ENCODE data around the gene MROH9. TPM values are rescaled to one million over a fixed set of nuclear protein-coding genes. Genes with fewer than 3 reads are reported as not detected.

MROH9 gene
- total RNA-seq, 1 donor from 2014 or later, result 1.2 TPM

GRCh38 chr1:170993717-170994116 lies 58.4 kb downstream of the MROH9 start:
- ATAC-seq, result no peak
- no peak for DNase-seq
- Histone ChIP-seq H3K9me3 (no peaks in the 10 kb centered on the region), H3K27me3 (ENCODE audit: low read depth) (no peaks in the 10 kb centered on the region), H3K27ac (no peak overlapping the region), H3K4me3 (no peak overlapping the region), H3K36me3 (no peaks in the 10 kb centered on the region), H3K4me1 (no peaks in the 10 kb centered on the region)
- no peak for TF ChIP-seq CTCF (IDR thresholded peaks at IDR 0.05)
- intact Hi-C loops (cut with DNase I), result no loop called here

- no peak overlapping the region for H3K4me3 ChIP-seq
- no peak overlapping the region for H3K27ac ChIP-seq
- H3K4me1 ChIP-seq, result no peaks in the 10 kb centered on the region
- DNase-seq (no peak), ATAC-seq (no peak)
- no peaks in the 10 kb centered on the region for H3K9me3 ChIP-seq
- intact Hi-C loops (cut with DNase I), result no loop called here
- H3K27me3 ChIP-seq (ENCODE audit: low read depth), result no peaks in the 10 kb centered on the region
- TF ChIP-seq CTCF (IDR thresholded peaks at IDR 0.05), result no peak
- no peaks in the 10 kb centered on the region for H3K36me3 ChIP-seq
Measured at GRCh38 chr1:171014880-171015279, 79.5 kb downstream of the MROH9 start.

GRCh38 chr1:171017426-171017825 lies 82.1 kb downstream of the MROH9 start:
- Histone ChIP-seq H3K4me1 (no peaks in the 10 kb centered on the region), H3K9me3 (no peaks in the 10 kb centered on the region), H3K27me3 (ENCODE audit: low read depth) (no peaks in the 10 kb centered on the region), H3K4me3 (no peak overlapping the region), H3K27ac (no peak overlapping the region), H3K36me3 (no peaks in the 10 kb centered on the region)
- no peak for TF ChIP-seq CTCF (IDR thresholded peaks at IDR 0.05)
- DNase-seq (no peak), ATAC-seq (no peak)
- intact Hi-C loops (cut with DNase I), result no loop called here

- DNase-seq, result no peak
- no peaks in the 10 kb centered on the region for H3K36me3 ChIP-seq
- no peak for TF ChIP-seq CTCF (IDR thresholded peaks at IDR 0.05)
- no peaks in the 10 kb centered on the region for H3K9me3 ChIP-seq
- H3K27me3 ChIP-seq (ENCODE audit: low read depth), result no peaks in the 10 kb centered on the region
- H3K4me1 ChIP-seq, result no peaks in the 10 kb centered on the region
- no peak overlapping the region for H3K27ac ChIP-seq
- no peak overlapping the region for H3K4me3 ChIP-seq
- intact Hi-C loops (cut with DNase I), result no loop called here
- ATAC-seq, result no peak
Measured at GRCh38 chr1:171019971-171020370, 84.6 kb downstream of the MROH9 start.

- Histone ChIP-seq H3K9me3 (no peaks in the 10 kb centered on the region), H3K36me3 (no peaks in the 10 kb centered on the region), H3K4me3 (no peak overlapping the region), H3K4me1 (no peaks in the 10 kb centered on the region), H3K27me3 (ENCODE audit: low read depth) (no peaks in the 10 kb centered on the region), H3K27ac (no peak overlapping the region)
- intact Hi-C loops (cut with DNase I), result no loop called here
- TF ChIP-seq CTCF (IDR thresholded peaks at IDR 0.05), result no peak
- no peak for DNase-seq
- ATAC-seq, result no peak
Measured at GRCh38 chr1:171032822-171033702, 97.7 kb downstream of the MROH9 start.
